Measurements from ENCODE around the gene EFNB2. TPM values are rescaled to one million over a fixed set of nuclear protein-coding genes. Genes with fewer than 3 reads are reported as not detected.

The EFNB2 gene
- total and polyA plus RNA-seq, 2 of the 8 experiments (the other 6 are each of a cell fraction or from before 2014, with no cell fraction given) = 8.2 to 12.0 TPM

DNA sequence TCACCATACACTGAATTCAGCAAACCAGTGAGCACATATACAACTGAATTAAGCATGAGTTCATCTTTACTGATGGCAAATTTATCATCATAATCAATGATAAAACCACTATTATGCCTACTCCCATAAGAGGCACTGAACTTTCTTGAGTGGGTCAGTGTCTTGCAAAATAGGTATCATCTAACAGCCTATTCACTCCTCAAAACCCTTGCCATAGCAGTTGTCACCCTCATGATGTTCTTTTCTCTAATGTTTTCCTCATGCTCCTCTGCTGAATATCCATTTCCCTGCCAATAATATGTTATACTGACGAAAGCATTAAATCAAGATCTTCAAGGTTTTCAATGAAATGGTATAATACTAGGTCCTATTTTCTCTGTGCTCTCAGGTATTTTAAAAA lies 26.8 kb upstream of the EFNB2 start (continued):
- TF ChIP-seq SIRT6 (IDR thresholded peaks at IDR 0.05; ENCODE audit: low read length) (no peak), SRF (IDR thresholded peaks at IDR 0.05; ENCODE audit: low read depth, low read length) (no peak)

Measured in H1 (cell line).